H9 (cell line): ENCODE results near the gene LPCAT1. TPM values are rescaled to one million over a fixed set of nuclear protein-coding genes. Genes with fewer than 3 reads are reported as not detected.
A peak's percentile ranks its signal among the peaks of the same experiment; 100 is the strongest.

ENCODE experiments used
- DNase-seq: peaks from one replicate; pipeline ENCODE4 v3.0.0-alpha.2; 2017
- H2AFZ ChIP-seq: one replicate; pipeline ENCODE4 v1.6.1; 2013; ENCODE audit warnings: mild to moderate bottlenecking, low read length, control low read depth, moderate library complexity
- H2AK5ac ChIP-seq: 2 replicates; pipeline ENCODE4 v1.6.1; 2013; ENCODE audit warnings: low read length, control low read depth, mixed read lengths; ENCODE audit not compliant: insufficient read length
- H2BK120ac ChIP-seq: one replicate; pipeline ENCODE4 v1.6.1; 2013; ENCODE audit warnings: low read depth, mild to moderate bottlenecking, low read length, control low read depth, inconsistent platforms; ENCODE audit not compliant: poor library complexity, severe bottlenecking
- H2BK12ac ChIP-seq: 2 replicates; pipeline ENCODE4 v1.6.1; 2013; ENCODE audit warnings: low read length, control low read depth, mixed read lengths, low read depth; ENCODE audit not compliant: insufficient read length
- H2BK15ac ChIP-seq: 2 replicates; pipeline ENCODE4 v1.6.1; 2013; ENCODE audit warnings: low read depth, low read length, control low read depth
- H2BK20ac ChIP-seq: one replicate; pipeline ENCODE4 v1.6.1; 2013; ENCODE audit warnings: low read depth, mild to moderate bottlenecking, low read length, control low read depth, inconsistent platforms; ENCODE audit not compliant: poor library complexity, severe bottlenecking
- H2BK5ac ChIP-seq: 2 replicates; pipeline ENCODE4 v1.6.1; 2013; ENCODE audit warnings: low read length, control low read depth, mixed read lengths; ENCODE audit not compliant: insufficient read length
- H3K14ac ChIP-seq: 2 replicates; pipeline ENCODE4 v1.6.1; 2013; ENCODE audit warnings: low read length, control low read depth; ENCODE audit not compliant: insufficient read depth
- H3K18ac ChIP-seq: 2 replicates; pipeline ENCODE4 v1.6.1; 2013; ENCODE audit warnings: low read depth, mild to moderate bottlenecking, mixed read lengths, low read length, control low read depth; ENCODE audit not compliant: insufficient read length
- H3K23ac ChIP-seq: 2 replicates; pipeline ENCODE4 v1.6.1; 2013; ENCODE audit warnings: low read length, control low read depth, mixed read lengths, low read depth; ENCODE audit not compliant: insufficient read length
- H3K23me2 ChIP-seq: 2 replicates; pipeline ENCODE4 v1.6.1; 2013; ENCODE audit warnings: low read depth, mild to moderate bottlenecking, mixed read lengths, low read length, control low read depth; ENCODE audit not compliant: insufficient read length, poor library complexity, severe bottlenecking
- H3K27ac ChIP-seq: 2 replicates; pipeline ENCODE4 v1.5.1; 2013; ENCODE audit warnings: low read length, control low read depth, mixed read lengths, low read depth; ENCODE audit not compliant: insufficient read length
- H3K27me3 ChIP-seq: 2 replicates; pipeline ENCODE4 v1.6.1; 2013; ENCODE audit warnings: low read length, control low read depth, inconsistent platforms; ENCODE audit not compliant: insufficient read depth
- H3K4ac ChIP-seq: 2 replicates; pipeline ENCODE4 v1.6.1; 2013; ENCODE audit warnings: low read depth, mild to moderate bottlenecking, control low read depth, inconsistent platforms, low read length, moderate library complexity
- H3K4me1 ChIP-seq: 2 replicates; pipeline ENCODE4 v1.6.1; 2013; ENCODE audit warnings: low read length, control low read depth, inconsistent platforms; ENCODE audit not compliant: insufficient read depth
- H3K4me2 ChIP-seq: 2 replicates; pipeline ENCODE4 v1.6.1; 2013; ENCODE audit warnings: low read length, control low read depth, mixed read lengths; ENCODE audit not compliant: insufficient read length, insufficient read depth
- H3K56ac ChIP-seq: 2 replicates; pipeline ENCODE4 v1.6.1; 2013; ENCODE audit warnings: low read depth, mild to moderate bottlenecking, mixed read lengths, low read length, control low read depth; ENCODE audit not compliant: insufficient read length
- H3K79me1 ChIP-seq: 2 replicates; pipeline ENCODE4 v1.6.1; 2013; ENCODE audit warnings: low read depth, mild to moderate bottlenecking, moderate library complexity, low read length, control low read depth, inconsistent platforms; ENCODE audit not compliant: insufficient read depth, poor library complexity, severe bottlenecking
- H3K79me2 ChIP-seq: 2 replicates; pipeline ENCODE4 v1.6.1; 2013; ENCODE audit warnings: low read length, control low read depth, inconsistent platforms; ENCODE audit not compliant: insufficient read depth
- H3K9ac ChIP-seq: 2 replicates; pipeline ENCODE4 v1.6.1; 2013; ENCODE audit warnings: low read length, control low read depth, mixed read lengths; ENCODE audit not compliant: insufficient read length; ENCODE audit errors: extremely low read depth
- H3K9me3 ChIP-seq: one replicate; pipeline ENCODE4 v1.6.1; 2013; ENCODE audit warnings: low read depth, low read length, inconsistent platforms; ENCODE audit not compliant: control insufficient read depth
- H3T11ph ChIP-seq: one replicate; pipeline ENCODE4 v1.6.1; 2013; ENCODE audit warnings: mild to moderate bottlenecking, low read length, control low read depth, inconsistent platforms
- H4K20me1 ChIP-seq: one replicate; pipeline ENCODE4 v1.6.1; 2013; ENCODE audit not compliant: control insufficient read depth, insufficient read length, insufficient read depth
- H4K5ac ChIP-seq: 2 replicates; pipeline ENCODE4 v1.6.1; 2013; ENCODE audit warnings: low read depth, mild to moderate bottlenecking, mixed read lengths, low read length, control low read depth; ENCODE audit not compliant: insufficient read length
- H4K8ac ChIP-seq: replicated peaks from 2 replicates; pipeline ENCODE4 v1.6.1; 2013; ENCODE audit warnings: low read length, control low read depth, mixed read lengths, low read depth; ENCODE audit not compliant: insufficient read length
- H4K91ac ChIP-seq: 2 replicates; pipeline ENCODE4 v1.6.1; 2013; ENCODE audit warnings: low read depth, mild to moderate bottlenecking, moderate library complexity, mixed read lengths, low read length, control low read depth; ENCODE audit not compliant: insufficient read length
- H3K27ac Mint-ChIP-seq, 3 experiments: 2 replicates in 2 of 3; 3 replicates in 1 of 3; pipeline ENCODE4 v1.8.0; 2020 to 2021; ENCODE audit warnings: mixed read lengths in 3 of 3, mild to moderate bottlenecking in 1 of 3, moderate library complexity in 1 of 3
- H3K27me3 Mint-ChIP-seq: 2 replicates; pipeline ENCODE4 v1.8.0; 2021; ENCODE audit warnings: low read depth, mild to moderate bottlenecking, moderate library complexity, mixed read lengths
- H3K36me3 Mint-ChIP-seq, 3 experiments: 2 replicates in 2 of 3; 3 replicates in 1 of 3; pipeline ENCODE4 v1.8.0; 2020 to 2021; ENCODE audit warnings: low read depth in 3 of 3, mixed read lengths in 3 of 3; ENCODE audit not compliant: insufficient read depth in 1 of 3
- H3K4me1 Mint-ChIP-seq, 2 experiments: 2 replicates each; pipeline ENCODE4 v1.8.0; 2020; ENCODE audit warnings: mixed read lengths in 2 of 2
- H3K4me3 Mint-ChIP-seq, 2 experiments: 2 replicates in 1 of 2; 3 replicates in 1 of 2; pipeline ENCODE4 v1.8.0; 2020 to 2021; ENCODE audit warnings: mild to moderate bottlenecking in 2 of 2, mixed read lengths in 2 of 2, moderate library complexity in 1 of 2
- H3K9me3 Mint-ChIP-seq, 2 experiments: 2 replicates in 1 of 2; 3 replicates in 1 of 2; pipeline ENCODE4 v1.8.0; 2020; ENCODE audit warnings: mild to moderate bottlenecking in 2 of 2, mixed read lengths in 2 of 2, moderate library complexity in 1 of 2
- CTCF ChIP-seq: fragments of 200-600 bp; sonication (generic); conservative IDR thresholded peaks from 3 replicates; pipeline ENCODE4 v1.8.0; 2021; ENCODE audit warnings: antibody characterized with exemption, mild to moderate bottlenecking
- WGBS: extraction: QIAGEN DNeasy Blood & Tissue Kit; methylation state at CpG from one replicate; pipeline ENCODE4 v1.1.7; 2013; ENCODE audit warnings: missing lambda C conversion rate, low lambda C conversion rate, mixed read lengths; ENCODE audit not compliant: insufficient read length; ENCODE audit errors: extremely low coverage; 5-methylcytosine and 5-hydroxymethylcytosine counted together
- total RNA-seq: library from RNA; stranded (reverse); gene quantifications from 2 replicates; pipeline ENCODE4 v1.2.1, GENCODE V29; 2021

Gene LPCAT1
- total RNA-seq, 1 experiment from 2014 or later, result 231 TPM

DNA sequence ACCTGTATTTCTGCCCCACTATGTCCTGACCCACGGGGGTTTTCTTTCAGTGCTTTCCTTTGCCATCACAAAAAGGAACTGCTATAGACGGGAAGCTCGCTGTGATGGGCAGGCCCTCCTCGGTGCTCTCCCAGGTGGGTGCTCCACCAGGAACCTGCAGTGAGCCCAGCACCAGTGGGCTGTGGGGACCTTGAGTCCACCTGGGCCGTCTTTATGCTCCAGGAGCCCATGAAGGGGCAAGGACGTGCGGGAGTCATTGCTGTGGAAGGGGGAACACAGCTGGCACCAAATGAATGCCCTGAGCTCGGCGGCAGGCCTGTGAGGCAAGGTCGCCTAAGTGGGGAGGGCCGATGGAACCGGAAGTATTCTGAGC lies 41.8 kb downstream of the LPCAT1 start:
- no peaks in the 10 kb centered on the region for H3K79me1 ChIP-seq
- no peak overlapping the region for H4K8ac ChIP-seq
- no peak overlapping the region for H2BK20ac ChIP-seq
- no peak overlapping the region for H3K23ac ChIP-seq
- H3K4ac ChIP-seq, result no peak overlapping the region
- H4K5ac ChIP-seq, result no peak overlapping the region
- DNase-seq, result no peak
- Mint-ChIP-seq H3K4me1 (peaks cover 6 to 9% of the 10 kb centered on the region in 2 experiments), H3K27ac (peak overlapping the region in 2 of 3 experiments; percentile 81 to 83; a peak in 3 of 7 replicates), H3K36me3 (peaks cover 18 to 73% (median 62%) of the 10 kb centered on the region in 3 experiments; a peak in 6 of 7 replicates), H3K4me3 (no peak overlapping the region), H3K9me3 (no peaks in the 10 kb centered on the region), H3K27me3 (no peaks in the 10 kb centered on the region)
- H3K23me2 ChIP-seq, result no peaks in the 10 kb centered on the region
- no peak overlapping the region for H3K9ac ChIP-seq
- no peak overlapping the region for H4K91ac ChIP-seq
- H4K20me1 ChIP-seq, result peaks cover 2% of the 10 kb centered on the region
- no peak overlapping the region for H2AK5ac ChIP-seq
- H3K79me2 ChIP-seq, result no peaks in the 10 kb centered on the region
- H3K18ac ChIP-seq, result no peak overlapping the region
- no peak overlapping the region for H3K14ac ChIP-seq
- H3K9me3 ChIP-seq, result no peaks in the 10 kb centered on the region
- H2BK120ac ChIP-seq, result no peak overlapping the region
- H2AFZ ChIP-seq, result no peak overlapping the region
- no peak overlapping the region for H3K4me2 ChIP-seq
- no peak overlapping the region for H3T11ph ChIP-seq
- H3K56ac ChIP-seq, result no peak overlapping the region
- WGBS, result no CpG with 5 or more reads among the region's 12 CpGs
- H3K27me3 ChIP-seq, result no peaks in the 10 kb centered on the region
- H3K4me1 ChIP-seq, result no peaks in the 10 kb centered on the region
- H2BK12ac ChIP-seq, result no peak overlapping the region
- no peak overlapping the region for H2BK5ac ChIP-seq
- H3K27ac ChIP-seq, result no peak overlapping the region
- no peak for TF ChIP-seq CTCF
- no peak overlapping the region for H2BK15ac ChIP-seq
